GM21619 (cell line): Measurements from ENCODE around the gene SPNS2.

Source experiments
- ATAC-seq: cut with Tn5 transposase; IDR thresholded peaks from one replicate; pipeline ENCODE4 v1.9.1; 2021; ENCODE audit not compliant: unreplicated experiment

Gene SPNS2

GRCh38 chr17:4520060-4520893 lies 21.6 kb downstream of the SPNS2 start:
- no peak for ATAC-seq

GRCh38 chr17:4520894-4521600 lies 22.4 kb downstream of the SPNS2 start:
- no peak for ATAC-seq

GRCh38 chr17:4522661-4523060 lies 24.0 kb downstream of the SPNS2 start:
- ATAC-seq, result no peak

GRCh38 chr17:4523946-4524345 lies 25.3 kb downstream of the SPNS2 start:
- no peak for ATAC-seq

- no peak for ATAC-seq
Measured at GRCh38 chr17:4525691-4526397, 27.2 kb downstream of the SPNS2 start.

- no peak for ATAC-seq
Measured at GRCh38 chr17:4527134-4527533, 28.5 kb downstream of the SPNS2 start.

GRCh38 chr17:4527566-4528125 lies 29.0 kb downstream of the SPNS2 start:
- ATAC-seq, result no peak

GRCh38 chr17:4529533-4530152 lies 31.0 kb downstream of the SPNS2 start:
- no peak for ATAC-seq

GRCh38 chr17:4530799-4531730 lies 32.4 kb downstream of the SPNS2 start:
- no peak for ATAC-seq

GRCh38 chr17:4531988-4532736 lies 33.5 kb downstream of the SPNS2 start:
- ATAC-seq, result no peak

- no peak for ATAC-seq
Measured at GRCh38 chr17:4532860-4533522, 34.3 kb downstream of the SPNS2 start.

- ATAC-seq, result no peak
Measured at GRCh38 chr17:4533523-4534504, 35.1 kb downstream of the SPNS2 start.

GRCh38 chr17:4534515-4534914 lies 35.8 kb downstream of the SPNS2 start:
- ATAC-seq, result no peak

GRCh38 chr17:4534928-4535666 lies 36.4 kb downstream of the SPNS2 start:
- ATAC-seq, result no peak

- ATAC-seq, result no peak
Measured at GRCh38 chr17:4535667-4536258, 37.1 kb downstream of the SPNS2 start.

- no peak for ATAC-seq
Measured at GRCh38 chr17:4536259-4536741, 37.6 kb downstream of the SPNS2 start.
